ENCODE measurements around the gene NTN1.
A peak's percentile ranks its signal among the peaks of the same experiment; 100 is the strongest.

NTN1 gene

GRCh38 chr17:8991514-8992285 is 29.6 kb upstream of the NTN1 start:
- Histone ChIP-seq H3K36me3 (ENCODE audit: insufficient read depth) (no peaks in the 10 kb centered on the region), H3K79me2 (ENCODE audit: insufficient read depth, low read depth) (no peaks in the 10 kb centered on the region), H2AFZ (ENCODE audit: low read depth) (no peak overlapping the region), H3K9ac (no peak overlapping the region), H4K20me1 (ENCODE audit: insufficient read depth) (no peaks in the 10 kb centered on the region), H3K27ac (no peak overlapping the region), H3K4me3 (IDR thresholded peaks at IDR 0.05; ENCODE audit: insufficient read depth, low read depth, low read length) (no peak overlapping the region), H3K4me2 (no peak overlapping the region), H3K27me3 (ENCODE audit: insufficient read depth, low read depth) (no peaks in the 10 kb centered on the region), H3K4me1 (ENCODE audit: low read depth, poor library complexity, severe bottlenecking) (no peaks in the 10 kb centered on the region)
- 0 out of 2 replicates have a peak, but pooled peaks have one; percentile 39 for TF ChIP-seq CTCF (conservative IDR thresholded peaks at IDR 0.05; ENCODE audit: low read depth, low read length)

- Histone ChIP-seq H3K27me3 (ENCODE audit: insufficient read depth, low read depth) (no peaks in the 10 kb centered on the region), H3K4me1 (ENCODE audit: low read depth, poor library complexity, severe bottlenecking) (no peaks in the 10 kb centered on the region), H3K27ac (no peak overlapping the region), H3K4me2 (no peak overlapping the region), H3K4me3 (IDR thresholded peaks at IDR 0.05; ENCODE audit: insufficient read depth, low read depth, low read length) (no peak overlapping the region), H4K20me1 (ENCODE audit: insufficient read depth) (no peaks in the 10 kb centered on the region), H3K9ac (no peak overlapping the region), H3K79me2 (ENCODE audit: insufficient read depth, low read depth) (no peaks in the 10 kb centered on the region), H2AFZ (ENCODE audit: low read depth) (no peak overlapping the region), H3K36me3 (ENCODE audit: insufficient read depth) (no peaks in the 10 kb centered on the region)
- peak; percentile 61 for TF ChIP-seq CTCF (conservative IDR thresholded peaks at IDR 0.05; ENCODE audit: low read depth, low read length)
Measured at GRCh38 chr17:8994319-8994718, 27.0 kb upstream of the NTN1 start.

GRCh38 chr17:8995711-8996110 is 25.6 kb upstream of the NTN1 start:
- no peak overlapping the region for H3K4me2 ChIP-seq
- no peak overlapping the region for H2AFZ ChIP-seq (ENCODE audit: low read depth)
- H3K4me3 ChIP-seq (IDR thresholded peaks at IDR 0.05; ENCODE audit: insufficient read depth, low read depth, low read length), result no peak overlapping the region
- H3K27me3 ChIP-seq (ENCODE audit: insufficient read depth, low read depth), result no peaks in the 10 kb centered on the region
- no peak overlapping the region for H3K27ac ChIP-seq
- no peak overlapping the region for H3K9ac ChIP-seq
- no peaks in the 10 kb centered on the region for H3K79me2 ChIP-seq (ENCODE audit: insufficient read depth, low read depth)
- H3K4me1 ChIP-seq (ENCODE audit: low read depth, poor library complexity, severe bottlenecking), result no peaks in the 10 kb centered on the region
- H3K36me3 ChIP-seq (ENCODE audit: insufficient read depth), result no peaks in the 10 kb centered on the region
- no peak for TF ChIP-seq CTCF (conservative IDR thresholded peaks at IDR 0.05; ENCODE audit: low read depth, low read length)
- no peaks in the 10 kb centered on the region for H4K20me1 ChIP-seq (ENCODE audit: insufficient read depth)

GRCh38 chr17:8997994-8998628 is 23.2 kb upstream of the NTN1 start:
- Histone ChIP-seq H4K20me1 (ENCODE audit: insufficient read depth) (no peaks in the 10 kb centered on the region), H3K79me2 (ENCODE audit: insufficient read depth, low read depth) (no peaks in the 10 kb centered on the region), H3K9ac (no peak overlapping the region), H2AFZ (ENCODE audit: low read depth) (no peak overlapping the region), H3K4me3 (IDR thresholded peaks at IDR 0.05; ENCODE audit: insufficient read depth, low read depth, low read length) (no peak overlapping the region), H3K36me3 (ENCODE audit: insufficient read depth) (no peaks in the 10 kb centered on the region), H3K27me3 (ENCODE audit: insufficient read depth, low read depth) (no peaks in the 10 kb centered on the region), H3K27ac (no peak overlapping the region), H3K4me1 (ENCODE audit: low read depth, poor library complexity, severe bottlenecking) (no peaks in the 10 kb centered on the region), H3K4me2 (no peak overlapping the region)
- peak; percentile 64 for TF ChIP-seq CTCF (conservative IDR thresholded peaks at IDR 0.05; ENCODE audit: low read depth, low read length)

All from KMS-11 (cell line).